Activated T-cell treated with anti-CD3 and anti-CD28 coated beads, Interleukin-2, amount 50 U/mL, for 72 hours (primary cell): ENCODE data around the gene METTL25B. TPM values are rescaled to one million over a fixed set of nuclear protein-coding genes. Genes with fewer than 3 reads are reported as not detected.

Experiments
- ATAC-seq, 2 donors: fragments of 150-1000 bp; cut with Tn5 transposase; replicated peaks in 1 of 2; 2 replicates each; pipeline ENCODE4 v1.10.0; 2021; ENCODE audit warnings: moderate library complexity in 2 of 2, mild to moderate bottlenecking in 1 of 2
- DNase-seq, 2 donors: peaks; one replicate each; pipeline ENCODE4 v3.0.0; 2021 to 2022; ENCODE audit warnings: mixed read lengths in 1 of 2
- H3K27ac Mint-ChIP-seq: one replicate; pipeline ENCODE4 v1.8.0; 2022; ENCODE audit warnings: mild to moderate bottlenecking, moderate library complexity, mixed read lengths
- H3K27me3 Mint-ChIP-seq: one replicate; pipeline ENCODE4 v1.8.0; 2022; ENCODE audit warnings: low read depth, mixed read lengths
- H3K36me3 Mint-ChIP-seq, 2 donors: one replicate each; pipeline ENCODE4 v1.8.0; 2022; ENCODE audit warnings: mixed read lengths in 2 of 2, mild to moderate bottlenecking in 1 of 2; ENCODE audit not compliant: insufficient read depth in 2 of 2
- H3K4me1 Mint-ChIP-seq: one replicate; pipeline ENCODE4 v1.8.0; 2022; ENCODE audit warnings: low read depth, mixed read lengths
- H3K4me3 Mint-ChIP-seq, 2 donors: one replicate each; pipeline ENCODE4 v1.8.0; 2022; ENCODE audit warnings: mild to moderate bottlenecking in 2 of 2, mixed read lengths in 2 of 2, moderate library complexity in 2 of 2
- H3K9me3 Mint-ChIP-seq, 2 donors: one replicate each; pipeline ENCODE4 v1.8.0; 2022; ENCODE audit warnings: mixed read lengths in 2 of 2
- total RNA-seq, 2 donors: library from RNA; stranded (reverse); gene quantifications; one replicate each; pipeline ENCODE4 v1.2.3, GENCODE V29; 2022

METTL25B gene
- 100 to 1,000 TPM in 1 of 2 donors, 10 to 100 TPM in 1; 90.5 to 100 TPM for total RNA-seq

- ATAC-seq (peak; percentile 75 to 81), DNase-seq (peak; percentile 87 to 88)
- Mint-ChIP-seq H3K9me3 (no peaks in the 10 kb centered on the region), H3K4me3 (peak within 1 kb of the TSS in 1 of 2 donors; percentile 97), H3K36me3 (peaks cover 11 to 28% of the 10 kb centered on the region in 2 donors), H3K4me1 (peaks cover 22% of the 10 kb centered on the region), H3K27ac (peak within 1 kb of the TSS; percentile 99), H3K27me3 (no peaks in the 10 kb centered on the region)
Observed at GRCh38 chr1:156727926-156728598, at the start of gene METTL25B. Gene METTL25B (plus strand): TSS chr1:156728469. CDS start chr1:156729105, 636 bp downstream.

GRCh38 chr1:156680056-156680455 lies 48.2 kb upstream of the METTL25B start:
- peaks cover 52% of the 10 kb centered on the region for H3K27me3 Mint-ChIP-seq
- H3K36me3 Mint-ChIP-seq = no peaks in the 10 kb centered on the region
- H3K4me1 Mint-ChIP-seq = peaks cover 36% of the 10 kb centered on the region
- no peak for ATAC-seq
- H3K4me3 Mint-ChIP-seq = no peak overlapping the region
- H3K27ac Mint-ChIP-seq = no peak overlapping the region
- H3K9me3 Mint-ChIP-seq = no peaks in the 10 kb centered on the region
- no peak for DNase-seq

DNA sequence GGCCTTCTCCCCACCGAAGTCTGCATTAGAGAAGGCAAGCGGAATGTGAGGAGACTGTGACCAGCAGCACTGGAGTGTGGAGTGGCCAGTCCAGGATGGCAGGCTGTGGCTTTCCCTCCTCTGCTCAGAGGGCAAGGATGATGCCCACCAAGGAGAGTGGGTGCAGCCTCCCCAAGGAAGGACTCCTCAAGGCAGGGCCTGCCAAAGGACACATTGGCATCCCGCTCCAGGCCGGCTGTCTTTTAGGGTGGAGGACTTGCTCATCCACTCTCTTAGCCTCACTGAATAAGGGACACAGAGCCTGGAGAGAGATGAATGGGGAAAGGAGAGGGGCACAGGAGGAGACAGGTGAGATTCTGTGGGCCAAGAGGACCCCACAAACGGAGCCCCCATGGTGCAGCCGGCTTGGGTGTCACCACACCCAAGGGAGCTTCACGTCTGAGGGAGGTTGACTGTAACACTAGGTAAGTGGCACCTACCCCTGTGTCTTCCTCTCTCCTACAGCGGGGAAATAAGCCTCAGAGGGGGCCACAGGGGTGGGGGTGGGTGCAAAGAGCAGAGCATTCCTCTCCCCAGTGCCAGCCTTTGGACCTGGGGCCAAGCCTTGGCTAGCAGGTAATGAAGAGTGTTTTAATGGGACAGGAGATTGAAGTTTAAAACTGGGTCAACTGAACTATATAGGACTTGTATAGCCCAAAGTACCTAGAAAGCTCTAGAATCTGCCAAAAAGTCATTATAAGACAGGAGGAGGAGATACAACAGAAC lies 46.9 kb upstream of the METTL25B start:
- DNase-seq = no peak
- Mint-ChIP-seq H3K27ac (no peak overlapping the region), H3K36me3 (no peaks in the 10 kb centered on the region), H3K4me1 (peaks cover 36% of the 10 kb centered on the region), H3K9me3 (no peaks in the 10 kb centered on the region), H3K27me3 (peaks cover 52% of the 10 kb centered on the region), H3K4me3 (no peak overlapping the region)
- no peak for ATAC-seq

GRCh38 chr1:156682166-156682890 lies 45.9 kb upstream of the METTL25B start:
- DNase-seq = no peak
- H3K27ac Mint-ChIP-seq = no peak overlapping the region
- no peaks in the 10 kb centered on the region for H3K36me3 Mint-ChIP-seq
- H3K9me3 Mint-ChIP-seq = no peaks in the 10 kb centered on the region
- H3K4me1 Mint-ChIP-seq = peaks cover 31% of the 10 kb centered on the region
- no peak overlapping the region for H3K4me3 Mint-ChIP-seq
- H3K27me3 Mint-ChIP-seq = peaks cover 46% of the 10 kb centered on the region
- ATAC-seq = no peak

DNA sequence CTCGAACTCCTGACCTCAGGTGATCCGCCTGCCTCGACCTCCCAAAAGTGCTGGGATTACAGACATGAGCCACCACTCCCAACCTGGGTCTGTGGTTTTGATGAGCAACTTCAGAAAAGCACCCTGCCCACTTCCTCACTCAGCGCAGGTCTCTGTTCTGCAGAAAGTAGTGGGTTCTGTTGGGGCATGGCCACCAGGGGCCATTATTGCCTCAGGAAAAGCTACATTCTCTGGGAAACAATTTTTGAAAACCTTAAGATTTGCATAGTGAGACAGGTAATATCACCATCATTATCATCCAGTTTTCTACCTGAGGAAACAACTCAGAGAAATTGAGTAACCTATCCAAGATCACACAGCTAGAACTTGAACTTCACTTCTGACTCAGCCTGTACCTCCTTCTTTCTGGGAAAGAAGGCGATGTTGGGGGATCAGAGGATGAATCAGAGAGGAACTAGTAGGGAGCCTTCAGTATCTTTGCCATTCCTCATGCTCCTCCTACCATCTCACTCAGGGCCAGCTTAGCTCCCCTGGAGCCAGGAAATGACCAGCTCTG lies 44.0 kb upstream of the METTL25B start:
- H3K4me3 Mint-ChIP-seq = peak overlapping the region; percentile 11 to 14
- no peak overlapping the region for H3K27ac Mint-ChIP-seq
- peak; percentile 58 to 60 for DNase-seq
- ATAC-seq = peak; percentile 81 to 85
- H3K9me3 Mint-ChIP-seq = no peaks in the 10 kb centered on the region
- peaks cover 23% of the 10 kb centered on the region for H3K4me1 Mint-ChIP-seq
- no peaks in the 10 kb centered on the region for H3K36me3 Mint-ChIP-seq
- H3K27me3 Mint-ChIP-seq = peaks cover 36% of the 10 kb centered on the region

- H3K36me3 Mint-ChIP-seq = no peaks in the 10 kb centered on the region
- peaks cover 37% of the 10 kb centered on the region for H3K4me1 Mint-ChIP-seq
- peak overlapping the region; percentile 67 to 70 for H3K4me3 Mint-ChIP-seq
- peak; percentile 86 for DNase-seq
- peak; percentile 94 to 97 for ATAC-seq
- no peaks in the 10 kb centered on the region for H3K9me3 Mint-ChIP-seq
- H3K27me3 Mint-ChIP-seq = peaks cover 54% of the 10 kb centered on the region
- H3K27ac Mint-ChIP-seq = no peak overlapping the region
Observed at GRCh38 chr1:156689035-156689952, 39.0 kb upstream of the METTL25B start.

- Mint-ChIP-seq H3K9me3 (no peaks in the 10 kb centered on the region), H3K27me3 (peaks cover 60% of the 10 kb centered on the region), H3K4me1 (peaks cover 30% of the 10 kb centered on the region), H3K27ac (no peak overlapping the region), H3K4me3 (peak overlapping the region; percentile 67 to 70), H3K36me3 (no peaks in the 10 kb centered on the region)
- ATAC-seq = peak in 1 of 2 donors; percentile 1
- DNase-seq = no peak
Observed at GRCh38 chr1:156689953-156690674, 38.2 kb upstream of the METTL25B start.

DNA sequence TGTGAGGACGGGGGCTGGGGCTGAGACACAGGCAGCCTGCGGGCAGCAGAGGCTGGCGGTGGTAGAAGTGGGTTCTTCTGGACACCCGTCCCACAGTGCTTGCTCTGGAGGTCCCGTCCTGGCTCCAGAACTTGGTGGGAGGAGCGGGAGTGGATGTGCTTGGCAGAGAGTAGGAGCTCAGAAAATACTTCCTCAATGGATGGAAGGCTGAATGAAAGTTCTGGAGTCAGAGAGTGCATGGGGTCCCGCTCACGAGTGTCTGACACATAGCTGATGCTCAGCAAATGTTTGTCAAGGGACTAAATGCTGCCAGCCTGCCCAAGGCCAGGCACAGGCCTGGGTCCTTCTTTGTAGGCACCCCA lies 37.6 kb upstream of the METTL25B start:
- peaks cover 60% of the 10 kb centered on the region for H3K27me3 Mint-ChIP-seq
- H3K9me3 Mint-ChIP-seq = no peaks in the 10 kb centered on the region
- H3K27ac Mint-ChIP-seq = no peak overlapping the region
- H3K36me3 Mint-ChIP-seq = no peaks in the 10 kb centered on the region
- DNase-seq = no peak
- no peak overlapping the region for H3K4me3 Mint-ChIP-seq
- peaks cover 30% of the 10 kb centered on the region for H3K4me1 Mint-ChIP-seq
- no peak for ATAC-seq

DNA sequence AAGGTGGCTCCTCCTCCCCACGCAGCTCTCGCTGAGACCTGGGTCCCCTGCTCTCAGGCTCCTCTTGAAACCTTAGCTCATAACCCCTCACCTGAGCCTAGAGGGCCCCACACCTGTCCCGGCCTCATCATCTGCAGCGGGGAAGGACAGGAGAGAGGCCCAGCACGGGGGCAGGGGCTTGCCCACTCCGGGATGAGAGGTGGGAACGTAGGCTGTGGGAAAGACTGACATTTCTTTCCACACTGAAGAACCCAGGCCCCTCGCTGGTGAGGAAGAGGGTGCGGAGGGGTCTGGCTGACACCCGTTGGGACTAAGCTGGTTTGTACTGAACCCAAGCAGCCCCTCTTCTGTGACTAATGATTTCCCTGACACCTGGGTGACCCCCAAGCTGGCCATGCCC lies 37.1 kb upstream of the METTL25B start:
- Mint-ChIP-seq H3K27ac (no peak overlapping the region), H3K4me1 (peaks cover 30% of the 10 kb centered on the region), H3K27me3 (peaks cover 60% of the 10 kb centered on the region), H3K4me3 (no peak overlapping the region), H3K36me3 (no peaks in the 10 kb centered on the region), H3K9me3 (no peaks in the 10 kb centered on the region)
- ATAC-seq = no peak
- DNase-seq = no peak

GRCh38 chr1:156691665-156692440 lies 36.4 kb upstream of the METTL25B start:
- H3K36me3 Mint-ChIP-seq = no peaks in the 10 kb centered on the region
- DNase-seq (no peak), ATAC-seq (no peak)
- H3K4me1 Mint-ChIP-seq = peaks cover 30% of the 10 kb centered on the region
- peaks cover 65% of the 10 kb centered on the region for H3K27me3 Mint-ChIP-seq
- H3K27ac Mint-ChIP-seq = no peak overlapping the region
- H3K9me3 Mint-ChIP-seq = no peaks in the 10 kb centered on the region
- H3K4me3 Mint-ChIP-seq = no peak overlapping the region

DNA sequence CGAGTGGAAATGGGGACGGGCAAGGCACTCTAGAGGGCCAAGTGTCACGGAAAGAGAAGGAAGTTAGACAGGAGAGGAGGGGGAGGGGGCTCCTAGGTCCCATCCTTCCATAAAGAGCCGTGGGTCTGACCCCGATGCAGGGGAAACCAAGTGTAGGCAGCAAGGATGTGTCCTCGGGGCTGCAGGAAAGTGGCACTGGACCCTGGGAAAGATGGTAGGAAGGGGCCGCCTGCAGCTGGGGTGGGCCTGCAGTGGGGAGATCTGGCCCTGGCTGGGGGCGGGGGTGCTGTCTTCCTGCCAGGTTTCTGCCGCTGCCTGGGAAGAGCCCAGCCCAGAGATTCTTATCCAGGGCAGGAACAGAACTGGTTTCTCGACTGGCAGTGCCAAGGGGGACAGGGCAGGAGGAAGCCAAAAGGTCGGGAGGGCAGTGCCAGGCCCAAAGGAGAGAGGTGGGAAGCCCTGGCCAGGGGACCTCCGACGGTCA lies 35.8 kb upstream of the METTL25B start:
- Mint-ChIP-seq H3K9me3 (no peaks in the 10 kb centered on the region), H3K36me3 (no peaks in the 10 kb centered on the region), H3K4me3 (no peak overlapping the region), H3K27me3 (peaks cover 70% of the 10 kb centered on the region), H3K27ac (no peak overlapping the region), H3K4me1 (peaks cover 30% of the 10 kb centered on the region)
- DNase-seq = no peak
- ATAC-seq = no peak
